K562 (cell line): ENCODE results near the gene PRSS22. TPM values are rescaled to one million over a fixed set of nuclear protein-coding genes. Genes with fewer than 3 reads are reported as not detected.

Source experiments
- ATF1 ChIP-seq, 2 experiments: fragments of 450-650 bp in 1 of 2; IDR thresholded peaks; 2 replicates each; pipeline ENCODE4 v1.6.1; 2016; ENCODE audit warnings: missing compliant biosample characterization in 1 of 2, missing genetic modification characterization in 1 of 2
- CBX3 ChIP-seq, 2 experiments: IDR thresholded peaks; 1 replicate in 1 of 2; 2 replicates in 1 of 2; pipeline ENCODE4 v1.6.1; 2012; ENCODE audit warnings: inconsistent platforms in 2 of 2, low read length in 2 of 2, borderline replicate concordance in 1 of 2, control low read depth in 1 of 2
- CREBBP ChIP-seq: IDR thresholded peaks from one replicate; pipeline ENCODE4 v1.6.1; 2012; ENCODE audit warnings: low read depth, mild to moderate bottlenecking, control low read depth, inconsistent platforms, low read length
- L3MBTL2 ChIP-seq: fragments of 450-650 bp; IDR thresholded peaks from 2 replicates; pipeline ENCODE4 v1.6.1; 2016; ENCODE audit warnings: mild to moderate bottlenecking, moderate library complexity
- MBD2 ChIP-seq: sonication (generic); IDR thresholded peaks from 2 replicates; pipeline ENCODE4 v1.6.1; 2016; ENCODE audit warnings: low read depth, borderline replicate concordance
- MYC ChIP-seq, 2 experiments: fragments of 250-450 bp in 1 of 2; sonication (Bioruptor Pico) in 1 of 2; IDR thresholded peaks; 2 replicates each; pipeline versions ENCODE4 v1.5.1 to v1.6.1; 2012 to 2021; ENCODE audit warnings: low read depth in 2 of 2, borderline replicate concordance in 1 of 2, improper control_type of control experiment in 1 of 2, low read length in 1 of 2, mild to moderate bottlenecking in 1 of 2, moderate library complexity in 1 of 2
- NEUROD1 ChIP-seq: fragments of 150-350 bp; IDR thresholded peaks from 2 replicates; pipeline ENCODE4 v1.6.1; 2014; ENCODE audit warnings: borderline replicate concordance, low read length, low read depth; ENCODE audit not compliant: partially characterized antibody
- NFE2 ChIP-seq: IDR thresholded peaks from 2 replicates; pipeline ENCODE4 v1.6.1; 2014; ENCODE audit warnings: antibody characterized with exemption, low read depth
- RCOR1 ChIP-seq, 2 experiments: IDR thresholded peaks; 2 replicates each; pipeline ENCODE4 v1.6.1; 2012; ENCODE audit warnings: low read depth in 2 of 2, low read length in 2 of 2, borderline replicate concordance in 1 of 2, improper control_type of control experiment in 1 of 2
- YY1 ChIP-seq, 3 experiments: IDR thresholded peaks; 2 replicates each; pipeline ENCODE4 v1.6.1; 2011; ENCODE audit warnings: low read length in 2 of 3, mild to moderate bottlenecking in 2 of 3, moderate library complexity in 2 of 3, borderline replicate concordance in 1 of 3, control low read depth in 1 of 3, low read depth in 1 of 3; ENCODE audit not compliant: insufficient read depth in 3 of 3, insufficient replicate concordance in 2 of 3, control insufficient read depth in 1 of 3, insufficient read length in 1 of 3; ENCODE audit errors: extremely low read depth in 1 of 3
- ZFPM2 ChIP-seq: fragments of 250-450 bp; sonication (Bioruptor Pico); IDR thresholded peaks from 2 replicates; pipeline ENCODE4 v1.5.1; 2022; ENCODE audit warnings: mild to moderate bottlenecking
- ZNF584 ChIP-seq: fragments of 200-800 bp; sonication (Bioruptor generic); IDR thresholded peaks from 2 replicates; pipeline ENCODE4 v1.6.1; 2016; ENCODE audit warnings: low read depth, mild to moderate bottlenecking, missing genetic modification characterization, missing compliant biosample characterization
- ZSCAN32 ChIP-seq: fragments of 450-650 bp; formaldehyde crosslinking; IDR thresholded peaks from 2 replicates; pipeline ENCODE4 v1.4.0; 2020; ENCODE audit warnings: mild to moderate bottlenecking, moderate library complexity
- polyA plus RNA-seq, 8 experiments: library from polyadenylated mRNA; depleted of rRNA in 4 of 8; stranded (reverse) in 5 of 8; unstranded in 3 of 8; fragments of >200 nt; fragmentation: Nextera tagmentation in 2 of 8; fragmentation: Illumina TruSeq in 1 of 8; extraction: Ambion mirVana in 2 of 8; extraction: Trizol in 1 of 8; gene quantifications; 2 replicates each; pipeline versions ENCODE4 v1.2.1 to v1.2.3, GENCODE V29; 2011 to 2014; ENCODE audit warnings: inconsistent platforms in 1 of 8, missing spikeins in 1 of 8
- total RNA-seq, 7 experiments: library from RNA; depleted of rRNA in 6 of 7; stranded (reverse); fragments of >200 nt in 6 of 7; fragmentation: Illumina TruSeq in 2 of 7; extraction: Trizol in 2 of 7; gene quantifications; 2 replicates each; pipeline versions ENCODE4 v1.2.1 to v1.2.3, GENCODE V29; 2011 to 2021; ENCODE audit warnings: low replicate concordance in 1 of 7
- TF ChIP-seq, protein P1 (sequence below): fragments of 450-650 bp; IDR thresholded peaks from 2 replicates; pipeline ENCODE4 v1.6.1; 2018; ENCODE audit not compliant: partially characterized antibody
- TF ChIP-seq, protein P2 (sequence below): sonication (generic); formaldehyde crosslinking; IDR thresholded peaks from 2 replicates; pipeline ENCODE4 v1.8.0; 2022; ENCODE audit warnings: mild to moderate bottlenecking, low read depth, missing genetic modification reagents
- TF ChIP-seq, protein P3 (sequence below): fragments of 450-650 bp; IDR thresholded peaks from 2 replicates; pipeline ENCODE4 v1.6.1; 2016; ENCODE audit warnings: borderline replicate concordance
- TF ChIP-seq, protein P4 (sequence below), 2 experiments: fragments of 450-650 bp; conservative IDR thresholded peaks; 2 replicates each; pipeline ENCODE4 v1.6.1; 2017; ENCODE audit warnings: mild to moderate bottlenecking in 2 of 2, moderate library complexity in 2 of 2

Gene PRSS22
- total and polyA plus RNA-seq, 9 of the 15 experiments (the other 6 are each of a cell fraction or from before 2014, with no cell fraction given): 0.13 to 0.42 TPM; not detected in 7

DNA sequence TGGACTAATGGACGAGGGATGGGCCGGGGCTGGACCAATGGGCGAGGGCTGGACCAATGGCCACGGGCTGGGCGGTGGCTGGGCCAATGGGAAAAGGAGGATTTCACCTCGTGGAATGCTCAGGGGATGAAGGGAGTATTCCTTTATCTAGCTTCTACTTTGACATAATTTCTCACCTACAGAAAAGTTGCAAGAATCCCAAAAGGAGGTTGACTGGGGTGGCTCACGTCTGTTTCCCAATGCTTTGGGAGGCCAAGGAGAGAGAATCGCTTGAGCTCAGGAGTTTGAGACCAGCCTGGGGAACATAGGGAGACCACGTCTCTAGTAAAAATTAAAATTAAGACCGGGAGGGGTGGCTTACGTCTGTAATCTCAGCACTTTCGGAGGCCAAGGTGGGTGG, 48.0 kb upstream of the PRSS22 start (continued):
- TF ChIP-seq ZNF584 (no peak), ZSCAN32 (no peak), YY1 (IDR thresholded peaks at IDR 0.05; ENCODE audit: borderline replicate concordance in 1 of 3, control insufficient read depth in 1 of 3, extremely low read depth in 1 of 3, insufficient read depth in 3 of 3, insufficient read length in 1 of 3, insufficient replicate concordance in 2 of 3, low read depth in 1 of 3, low read length in 2 of 3) (peak in 2 of 3 experiments; percentile 4 to 47), NEUROD1 (peak; percentile 4), ZFPM2 (CRISPR knock-in tag) (no peak), MYC (IDR thresholded peaks at IDR 0.05; ENCODE audit: low read depth, low read length) (no peak), MYC (CRISPR knock-in tag; IDR thresholded peaks at IDR 0.05; ENCODE audit: borderline replicate concordance, low read depth) (no peak), NFE2 (no peak), L3MBTL2 (peak; percentile 64; the same call in 1 of the 2 replicates), MBD2 (no peak; the same call in 1 of the 2 replicates), RCOR1 (IDR thresholded peaks at IDR 0.05; ENCODE audit: borderline replicate concordance in 1 of 2, low read depth in 2 of 2, low read length in 2 of 2) (peak in 1 of 2 experiments; percentile 40; a peak in 1 of 4 replicates), ATF1 (CRISPR knock-in tag; IDR thresholded peaks at IDR 0.05) (no peak), ATF1 (tag; IDR thresholded peaks at IDR 0.05) (peak; percentile 16; the same call in 1 of the 2 replicates), CREBBP (no peak), CBX3 (IDR thresholded peaks at IDR 0.05; ENCODE audit: borderline replicate concordance in 1 of 2, low read length in 2 of 2) (no peak)
- TF ChIP-seq, protein P1, sequence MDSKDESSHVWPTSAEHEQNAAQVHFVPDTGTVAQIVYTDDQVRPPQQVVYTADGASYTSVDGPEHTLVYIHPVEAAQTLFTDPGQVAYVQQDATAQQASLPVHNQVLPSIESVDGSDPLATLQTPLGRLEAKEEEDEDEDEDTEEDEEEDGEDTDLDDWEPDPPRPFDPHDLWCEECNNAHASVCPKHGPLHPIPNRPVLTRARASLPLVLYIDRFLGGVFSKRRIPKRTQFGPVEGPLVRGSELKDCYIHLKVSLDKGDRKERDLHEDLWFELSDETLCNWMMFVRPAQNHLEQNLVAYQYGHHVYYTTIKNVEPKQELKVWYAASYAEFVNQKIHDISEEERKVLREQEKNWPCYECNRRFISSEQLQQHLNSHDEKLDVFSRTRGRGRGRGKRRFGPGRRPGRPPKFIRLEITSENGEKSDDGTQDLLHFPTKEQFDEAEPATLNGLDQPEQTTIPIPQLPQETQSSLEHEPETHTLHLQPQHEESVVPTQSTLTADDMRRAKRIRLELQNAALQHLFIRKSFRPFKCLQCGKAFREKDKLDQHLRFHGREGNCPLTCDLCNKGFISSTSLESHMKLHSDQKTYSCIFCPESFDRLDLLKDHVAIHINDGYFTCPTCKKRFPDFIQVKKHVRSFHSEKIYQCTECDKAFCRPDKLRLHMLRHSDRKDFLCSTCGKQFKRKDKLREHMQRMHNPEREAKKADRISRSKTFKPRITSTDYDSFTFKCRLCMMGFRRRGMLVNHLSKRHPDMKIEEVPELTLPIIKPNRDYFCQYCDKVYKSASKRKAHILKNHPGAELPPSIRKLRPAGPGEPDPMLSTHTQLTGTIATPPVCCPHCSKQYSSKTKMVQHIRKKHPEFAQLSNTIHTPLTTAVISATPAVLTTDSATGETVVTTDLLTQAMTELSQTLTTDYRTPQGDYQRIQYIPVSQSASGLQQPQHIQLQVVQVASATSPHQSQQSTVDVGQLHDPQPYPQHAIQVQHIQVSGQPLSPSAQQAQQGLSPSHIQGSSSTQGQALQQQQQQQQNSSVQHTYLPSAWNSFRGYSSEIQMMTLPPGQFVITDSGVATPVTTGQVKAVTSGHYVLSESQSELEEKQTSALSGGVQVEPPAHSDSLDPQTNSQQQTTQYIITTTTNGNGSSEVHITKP: peak; percentile 70
- TF ChIP-seq, protein P2, sequence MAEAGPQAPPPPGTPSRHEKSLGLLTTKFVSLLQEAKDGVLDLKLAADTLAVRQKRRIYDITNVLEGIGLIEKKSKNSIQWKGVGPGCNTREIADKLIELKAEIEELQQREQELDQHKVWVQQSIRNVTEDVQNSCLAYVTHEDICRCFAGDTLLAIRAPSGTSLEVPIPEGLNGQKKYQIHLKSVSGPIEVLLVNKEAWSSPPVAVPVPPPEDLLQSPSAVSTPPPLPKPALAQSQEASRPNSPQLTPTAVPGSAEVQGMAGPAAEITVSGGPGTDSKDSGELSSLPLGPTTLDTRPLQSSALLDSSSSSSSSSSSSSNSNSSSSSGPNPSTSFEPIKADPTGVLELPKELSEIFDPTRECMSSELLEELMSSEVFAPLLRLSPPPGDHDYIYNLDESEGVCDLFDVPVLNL (CRISPR knock-in tag): no peak
- TF ChIP-seq, protein P3, sequence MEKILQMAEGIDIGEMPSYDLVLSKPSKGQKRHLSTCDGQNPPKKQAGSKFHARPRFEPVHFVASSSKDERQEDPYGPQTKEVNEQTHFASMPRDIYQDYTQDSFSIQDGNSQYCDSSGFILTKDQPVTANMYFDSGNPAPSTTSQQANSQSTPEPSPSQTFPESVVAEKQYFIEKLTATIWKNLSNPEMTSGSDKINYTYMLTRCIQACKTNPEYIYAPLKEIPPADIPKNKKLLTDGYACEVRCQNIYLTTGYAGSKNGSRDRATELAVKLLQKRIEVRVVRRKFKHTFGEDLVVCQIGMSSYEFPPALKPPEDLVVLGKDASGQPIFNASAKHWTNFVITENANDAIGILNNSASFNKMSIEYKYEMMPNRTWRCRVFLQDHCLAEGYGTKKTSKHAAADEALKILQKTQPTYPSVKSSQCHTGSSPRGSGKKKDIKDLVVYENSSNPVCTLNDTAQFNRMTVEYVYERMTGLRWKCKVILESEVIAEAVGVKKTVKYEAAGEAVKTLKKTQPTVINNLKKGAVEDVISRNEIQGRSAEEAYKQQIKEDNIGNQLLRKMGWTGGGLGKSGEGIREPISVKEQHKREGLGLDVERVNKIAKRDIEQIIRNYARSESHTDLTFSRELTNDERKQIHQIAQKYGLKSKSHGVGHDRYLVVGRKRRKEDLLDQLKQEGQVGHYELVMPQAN: no peak
- TF ChIP-seq, protein P4, sequence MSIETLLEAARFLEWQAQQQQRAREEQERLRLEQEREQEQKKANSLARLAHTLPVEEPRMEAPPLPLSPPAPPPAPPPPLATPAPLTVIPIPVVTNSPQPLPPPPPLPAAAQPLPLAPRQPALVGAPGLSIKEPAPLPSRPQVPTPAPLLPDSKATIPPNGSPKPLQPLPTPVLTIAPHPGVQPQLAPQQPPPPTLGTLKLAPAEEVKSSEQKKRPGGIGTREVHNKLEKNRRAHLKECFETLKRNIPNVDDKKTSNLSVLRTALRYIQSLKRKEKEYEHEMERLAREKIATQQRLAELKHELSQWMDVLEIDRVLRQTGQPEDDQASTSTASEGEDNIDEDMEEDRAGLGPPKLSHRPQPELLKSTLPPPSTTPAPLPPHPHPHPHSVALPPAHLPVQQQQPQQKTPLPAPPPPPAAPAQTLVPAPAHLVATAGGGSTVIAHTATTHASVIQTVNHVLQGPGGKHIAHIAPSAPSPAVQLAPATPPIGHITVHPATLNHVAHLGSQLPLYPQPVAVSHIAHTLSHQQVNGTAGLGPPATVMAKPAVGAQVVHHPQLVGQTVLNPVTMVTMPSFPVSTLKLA (conservative IDR thresholded peaks at IDR 0.05): peak in 1 of 2 experiments; percentile 29; a peak in 2 of 4 replicates
